ENCODE data around the gene CNIH3.
"Not testable (repeated sequence)": the region's sequence is repeated elsewhere in the genome, so short reads cannot be mapped to it uniquely, and the experiment has no call there.

The CNIH3 gene

GRCh38 chr1:224615861-224616755 lies at the start of gene CNIH3:
TSS of gene CNIH3 (plus strand) at chr1:224616317. CDS start at chr1:224617175, 858 bp downstream.
- peak; percentile 70 for DNase-seq

GRCh38 chr1:224566492-224566891 lies 49.6 kb upstream of the CNIH3 start:
- DNase-seq = not testable (repeated sequence)

- DNase-seq = no peak
Observed at GRCh38 chr1:224569276-224569675, 46.8 kb upstream of the CNIH3 start.

GRCh38 chr1:224571975-224572374 lies 44.1 kb upstream of the CNIH3 start:
- DNase-seq = not testable (repeated sequence)

GRCh38 chr1:224579526-224579925 lies 36.6 kb upstream of the CNIH3 start:
- no peak for DNase-seq

GRCh38 chr1:224580006-224580405 lies 36.1 kb upstream of the CNIH3 start:
- no peak for DNase-seq

GRCh38 chr1:224582041-224582440 lies 34.1 kb upstream of the CNIH3 start:
- no peak for DNase-seq

- no peak for DNase-seq
Observed at GRCh38 chr1:224583774-224584173, 32.3 kb upstream of the CNIH3 start.

- no peak for DNase-seq
Observed at GRCh38 chr1:224585051-224585450, 31.1 kb upstream of the CNIH3 start.

GRCh38 chr1:224587051-224587450 lies 29.1 kb upstream of the CNIH3 start:
- no peak for DNase-seq

GRCh38 chr1:224588515-224588914 lies 27.6 kb upstream of the CNIH3 start:
- no peak for DNase-seq

GRCh38 chr1:224589006-224589405 lies 27.1 kb upstream of the CNIH3 start:
- DNase-seq = no peak

GRCh38 chr1:224591326-224591725 lies 24.8 kb upstream of the CNIH3 start:
- no peak for DNase-seq

- DNase-seq = no peak
Observed at GRCh38 chr1:224592636-224593582, 23.2 kb upstream of the CNIH3 start.

GRCh38 chr1:224594360-224594759 lies 21.8 kb upstream of the CNIH3 start:
- no peak for DNase-seq

GRCh38 chr1:224594851-224595250 lies 21.3 kb upstream of the CNIH3 start:
- no peak for DNase-seq

GRCh38 chr1:224605482-224606181 lies 10.5 kb upstream of the CNIH3 start:
- no peak for DNase-seq

- no peak for DNase-seq
Observed at GRCh38 chr1:224607188-224608148, 8.6 kb upstream of the CNIH3 start.

GRCh38 chr1:224609333-224609732 lies 6.8 kb upstream of the CNIH3 start:
- DNase-seq = no peak

GRCh38 chr1:224612246-224612645 lies 3.9 kb upstream of the CNIH3 start:
- DNase-seq = no peak

GRCh38 chr1:224613486-224613885 lies 2.6 kb upstream of the CNIH3 start:
- no peak for DNase-seq

Measured in activated effector memory CD4-positive, alpha-beta T cell treated with anti-CD3 and anti-CD28 coated beads, Interleukin-2, amount 50 U/mL, for 16 hours (primary cell).